A549 (cell line): ENCODE data around the gene SLC17A9. TPM values are rescaled to one million over a fixed set of nuclear protein-coding genes. Genes with fewer than 3 reads are reported as not detected.

Experiments
- ATAC-seq, 2 experiments: fragments of 200-7000 bp in 1 of 2; fragments of >200 bp in 1 of 2; cut with Nextera tagmentation in 1 of 2; cut with Tn5 transposase in 1 of 2; 3 replicates each; pipeline versions ENCODE4 v1.8.0 to v1.9.1; 2018 to 2020; ENCODE audit warnings: mild to moderate bottlenecking in 1 of 2, moderate library complexity in 1 of 2
- CTCF ChIA-PET: fragments of 300-600 bp; sonication (Branson Sonifier 250); formaldehyde crosslinking; extraction: SDS; loops from one replicate; lab custom pipeline; 2021; ENCODE audit warnings: antibody characterized with exemption, inconsistent platforms; lab: Yijun Ruan, JAX
- POLR2A ChIA-PET: fragments of 350-600 bp; formaldehyde crosslinking; extraction: SDS; loops from one replicate; lab custom pipeline; 2021; ENCODE audit warnings: antibody characterized with exemption, inconsistent platforms; lab: Yijun Ruan, JAX
- DNase-seq, 2 experiments: peaks; one replicate each; pipeline versions ENCODE4 v3.0.0 to v3.0.0-alpha.2; 2011 to 2016; ENCODE audit warnings: low read depth in 1 of 2, low spot score in 1 of 2
- FAIRE-seq: peaks from 2 replicates; lab custom pipeline; 2011; peaks lifted over from hg19 to GRCh38; lab: Jason Lieb, UNC
- H3K27ac ChIP-seq, 2 experiments: fragments of >200 bp; sonication (Bioruptor Twin); formaldehyde crosslinking; 3 replicates each; pipeline ENCODE4 v1.5.1; 2016 to 2017
- H3K4me1 ChIP-seq: fragments of >200 bp; sonication (Bioruptor Twin); formaldehyde crosslinking; 3 replicates; pipeline ENCODE4 v1.6.1; 2016
- H3K4me2 ChIP-seq: fragments of >200 bp; sonication (Bioruptor Twin); formaldehyde crosslinking; 3 replicates; pipeline ENCODE4 v1.6.1; 2016
- H3K4me3 ChIP-seq: fragments of >200 bp; sonication (Bioruptor Twin); formaldehyde crosslinking; 3 replicates; pipeline ENCODE4 v1.5.1; 2016
- H3K9me3 ChIP-seq: fragments of >200 bp; sonication (Bioruptor Twin); formaldehyde crosslinking; 3 replicates; pipeline ENCODE4 v1.6.1; 2016
- BHLHE40 ChIP-seq: IDR thresholded peaks from 2 replicates; pipeline ENCODE4 v1.6.1; 2012; ENCODE audit warnings: low read depth, low read length, inconsistent platforms
- CBX2 ChIP-seq: fragments of 200-600 bp; sonication (generic); IDR thresholded peaks from 2 replicates; pipeline ENCODE4 v1.6.1; 2016; ENCODE audit warnings: low read depth, mild to moderate bottlenecking, borderline replicate concordance
- CHD2 ChIP-seq: fragments of 150-350 bp; IDR thresholded peaks from 2 replicates; pipeline ENCODE4 v1.6.1; 2014; ENCODE audit warnings: low read length; ENCODE audit not compliant: partially characterized antibody
- EHF ChIP-seq: fragments of 250-450 bp; sonication (Bioruptor Pico); IDR thresholded peaks from 2 replicates; pipeline ENCODE4 v1.5.0; 2020; ENCODE audit warnings: mild to moderate bottlenecking
- FOXS1 ChIP-seq: fragments of 250-450 bp; sonication (Bioruptor Pico); IDR thresholded peaks from 2 replicates; pipeline ENCODE4 v1.5.0; 2020; ENCODE audit warnings: mild to moderate bottlenecking, moderate library complexity
- HDAC2 ChIP-seq: fragments of 200-600 bp; sonication (generic); IDR thresholded peaks from 2 replicates; pipeline ENCODE4 v1.6.1; 2016
- JUN ChIP-seq, 2 experiments: fragments of >200 bp; sonication (Bioruptor Twin); formaldehyde crosslinking; IDR thresholded peaks; 2 replicates in 1 of 2; 3 replicates in 1 of 2; pipeline ENCODE4 v1.6.1; 2016 to 2017
- KDM5A ChIP-seq: fragments of 200-600 bp; sonication (generic); IDR thresholded peaks from 2 replicates; pipeline ENCODE4 v1.6.1; 2016; ENCODE audit warnings: antibody characterized with exemption, mild to moderate bottlenecking
- MAFK ChIP-seq: fragments of 450-650 bp; IDR thresholded peaks from 2 replicates; pipeline ENCODE4 v1.6.1; 2014; ENCODE audit not compliant: partially characterized antibody
- MYC ChIP-seq: IDR thresholded peaks from 2 replicates; pipeline ENCODE4 v1.6.1; 2012; ENCODE audit warnings: mild to moderate bottlenecking, inconsistent platforms, low read length, improper control_type of control experiment, borderline replicate concordance
- NR3C1 ChIP-seq: fragments of >200 bp; sonication (Bioruptor Twin); formaldehyde crosslinking; IDR thresholded peaks from 3 replicates; pipeline ENCODE4 v1.6.1; 2017
- RCOR1 ChIP-seq: fragments of 150-350 bp; IDR thresholded peaks from 2 replicates; pipeline ENCODE4 v1.6.1; 2014; ENCODE audit warnings: antibody characterized with exemption, low read length, low read depth
- RFX5 ChIP-seq: fragments of 450-650 bp; IDR thresholded peaks from 2 replicates; pipeline ENCODE4 v1.7.1; 2014; ENCODE audit warnings: antibody characterized with exemption, mild to moderate bottlenecking, moderate library complexity
- RNF2 ChIP-seq: fragments of 200-600 bp; sonication (generic); IDR thresholded peaks from 2 replicates; pipeline ENCODE4 v1.6.1; 2016; ENCODE audit warnings: low read depth, mild to moderate bottlenecking, antibody characterized with exemption, moderate library complexity, borderline replicate concordance
- TP53 ChIP-seq: fragments of 250-450 bp; sonication (Bioruptor Pico); IDR thresholded peaks from 2 replicates; pipeline ENCODE4 v1.5.0; 2021; ENCODE audit warnings: mild to moderate bottlenecking, moderate library complexity
- ZSCAN20 ChIP-seq: fragments of 250-450 bp; sonication (Bioruptor Pico); IDR thresholded peaks from 2 replicates; pipeline ENCODE4 v1.8.0; 2022; ENCODE audit warnings: mild to moderate bottlenecking, moderate library complexity
- WGBS: methylation state at CpG from one replicate; pipeline ENCODE4 v1.1.6; 2017; ENCODE audit errors: missing lambda C conversion rate; 5-methylcytosine and 5-hydroxymethylcytosine counted together
- polyA plus RNA-seq, 4 experiments: library from polyadenylated mRNA; depleted of rRNA in 3 of 4; stranded (reverse); fragments of >200 nt; fragmentation: RNase III in 1 of 4; extraction: RNeasy Plus Mini Kit Qiagen cat#74134 plus additional on column Dnase treatment in 1 of 4; gene quantifications; 2 replicates in 3 of 4; 3 replicates in 1 of 4; pipeline ENCODE4 v1.2.3, GENCODE V29; 2011 to 2017
- TF ChIP-seq, protein P1 (sequence below): fragments of 150-350 bp; IDR thresholded peaks from 2 replicates; pipeline ENCODE4 v1.6.1; 2014; ENCODE audit warnings: low read depth, mild to moderate bottlenecking, low read length
- TF ChIP-seq, protein P2 (sequence below): fragments of 200-600 bp; sonication (generic); IDR thresholded peaks from 2 replicates; pipeline ENCODE4 v1.6.1; 2016; ENCODE audit warnings: antibody characterized with exemption, mild to moderate bottlenecking, moderate library complexity
- TF ChIP-seq, protein P3 (sequence below): IDR thresholded peaks from 2 replicates; pipeline ENCODE4 v1.6.1; 2012
- TF ChIP-seq, protein P4 (sequence below): fragments of >200 bp; sonication (Bioruptor Twin); formaldehyde crosslinking; IDR thresholded peaks from 3 replicates; pipeline ENCODE4 v1.5.1; 2016
- TF ChIP-seq, protein P5 (sequence below): fragments of >200 bp; sonication (Bioruptor Twin); formaldehyde crosslinking; IDR thresholded peaks from 3 replicates; pipeline ENCODE4 v1.6.1; 2016

SLC17A9 gene
- polyA plus RNA-seq, 2 of the 4 experiments (the other 2 are of a cell fraction): 0.05 TPM; not detected in 1

DNA sequence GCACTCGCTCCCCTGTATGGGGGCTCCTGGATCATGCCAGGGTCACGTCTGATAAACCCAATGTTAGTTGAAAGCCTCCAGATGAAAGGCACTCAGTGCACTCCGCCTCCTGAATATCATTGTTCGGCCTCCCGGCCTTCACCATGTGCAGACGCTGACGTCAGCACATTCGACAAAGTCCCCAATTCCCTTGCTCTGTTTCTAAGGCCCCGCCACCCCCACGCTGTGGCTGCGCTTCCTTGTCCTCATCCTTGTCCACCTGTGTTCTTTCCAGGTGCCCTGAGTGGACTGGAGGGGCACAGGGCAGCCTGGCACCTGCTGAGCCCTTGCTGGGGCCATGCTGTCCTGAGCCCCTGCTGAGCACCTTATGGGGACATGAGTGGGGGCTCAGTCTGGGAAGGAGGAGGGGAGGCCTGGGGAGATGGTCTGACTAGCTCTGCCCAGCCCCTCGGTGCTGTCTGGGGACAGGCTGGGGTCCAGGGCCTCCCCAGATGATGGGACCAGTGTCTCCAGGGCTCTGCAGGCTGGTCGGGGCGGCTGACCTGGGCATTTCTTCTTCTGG lies 64.1 kb downstream of the SLC17A9 start:
- ChIA-PET CTCF (interaction anchor here (1.0 kb wide), 1 partner anchor 39 kb away, joined by 4 read pairs; no protein-coding TSS in a partner anchor), POLR2A (no interaction called here)
- no peak; a peak in 1 of 6 replicates for ATAC-seq
- no peak for TF ChIP-seq MYC
- TF ChIP-seq FOXS1 (CRISPR knock-in tag): no peak
- TF ChIP-seq RCOR1: no peak
- peak; percentile 96 for TF ChIP-seq MAFK
- TF ChIP-seq, protein P1, sequence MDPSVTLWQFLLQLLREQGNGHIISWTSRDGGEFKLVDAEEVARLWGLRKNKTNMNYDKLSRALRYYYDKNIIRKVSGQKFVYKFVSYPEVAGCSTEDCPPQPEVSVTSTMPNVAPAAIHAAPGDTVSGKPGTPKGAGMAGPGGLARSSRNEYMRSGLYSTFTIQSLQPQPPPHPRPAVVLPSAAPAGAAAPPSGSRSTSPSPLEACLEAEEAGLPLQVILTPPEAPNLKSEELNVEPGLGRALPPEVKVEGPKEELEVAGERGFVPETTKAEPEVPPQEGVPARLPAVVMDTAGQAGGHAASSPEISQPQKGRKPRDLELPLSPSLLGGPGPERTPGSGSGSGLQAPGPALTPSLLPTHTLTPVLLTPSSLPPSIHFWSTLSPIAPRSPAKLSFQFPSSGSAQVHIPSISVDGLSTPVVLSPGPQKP: no peak
- H3K4me3 ChIP-seq: no peak overlapping the region
- no peak for FAIRE-seq
- no peak overlapping the region for H3K27ac ChIP-seq
- H3K9me3 ChIP-seq: peaks cover 31% of the 10 kb centered on the region
- no peaks in the 10 kb centered on the region for H3K4me1 ChIP-seq
- 51% methylated on average over 11 of the region's 14 CpGs for WGBS
- no peak overlapping the region for H3K4me2 ChIP-seq
- no peak for DNase-seq

DNA sequence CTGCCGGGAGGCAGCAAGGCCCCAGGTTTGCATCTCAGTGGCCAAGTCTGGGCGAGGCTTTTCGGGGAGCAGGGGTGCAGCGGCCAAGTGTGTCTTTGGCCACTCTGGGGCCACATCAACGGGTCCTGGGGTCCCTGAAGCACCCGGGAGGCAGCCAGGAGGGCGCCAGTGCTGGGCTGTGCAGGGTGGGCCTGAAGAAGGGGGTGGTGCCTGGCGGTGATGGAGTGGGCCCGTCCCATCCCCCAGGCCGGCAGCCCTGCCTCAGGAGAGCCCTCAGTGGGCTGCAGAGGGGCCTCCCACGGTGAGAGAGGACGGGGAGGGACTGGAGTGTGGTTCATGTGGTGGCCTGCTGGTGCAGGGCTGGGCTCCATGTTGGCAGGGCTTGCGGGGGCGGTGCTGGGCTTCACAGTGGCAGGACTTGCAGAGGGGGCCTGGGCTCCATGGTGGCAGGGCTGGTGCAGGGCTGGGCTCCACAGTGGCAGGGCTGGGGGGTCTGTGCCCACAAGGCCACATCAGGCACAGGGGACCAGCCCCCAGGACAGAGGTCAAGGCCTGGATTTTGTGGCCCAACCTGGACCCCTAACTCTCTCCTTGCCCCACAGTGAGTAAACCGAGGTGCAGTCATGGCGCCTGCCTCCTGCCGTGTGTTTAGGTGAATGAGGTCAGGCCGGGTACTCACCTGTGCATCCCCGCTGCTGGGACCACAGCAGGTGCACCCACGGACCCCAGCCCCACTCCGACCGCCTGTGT lies 64.7 kb downstream of the SLC17A9 start:
- TF ChIP-seq, protein P2, sequence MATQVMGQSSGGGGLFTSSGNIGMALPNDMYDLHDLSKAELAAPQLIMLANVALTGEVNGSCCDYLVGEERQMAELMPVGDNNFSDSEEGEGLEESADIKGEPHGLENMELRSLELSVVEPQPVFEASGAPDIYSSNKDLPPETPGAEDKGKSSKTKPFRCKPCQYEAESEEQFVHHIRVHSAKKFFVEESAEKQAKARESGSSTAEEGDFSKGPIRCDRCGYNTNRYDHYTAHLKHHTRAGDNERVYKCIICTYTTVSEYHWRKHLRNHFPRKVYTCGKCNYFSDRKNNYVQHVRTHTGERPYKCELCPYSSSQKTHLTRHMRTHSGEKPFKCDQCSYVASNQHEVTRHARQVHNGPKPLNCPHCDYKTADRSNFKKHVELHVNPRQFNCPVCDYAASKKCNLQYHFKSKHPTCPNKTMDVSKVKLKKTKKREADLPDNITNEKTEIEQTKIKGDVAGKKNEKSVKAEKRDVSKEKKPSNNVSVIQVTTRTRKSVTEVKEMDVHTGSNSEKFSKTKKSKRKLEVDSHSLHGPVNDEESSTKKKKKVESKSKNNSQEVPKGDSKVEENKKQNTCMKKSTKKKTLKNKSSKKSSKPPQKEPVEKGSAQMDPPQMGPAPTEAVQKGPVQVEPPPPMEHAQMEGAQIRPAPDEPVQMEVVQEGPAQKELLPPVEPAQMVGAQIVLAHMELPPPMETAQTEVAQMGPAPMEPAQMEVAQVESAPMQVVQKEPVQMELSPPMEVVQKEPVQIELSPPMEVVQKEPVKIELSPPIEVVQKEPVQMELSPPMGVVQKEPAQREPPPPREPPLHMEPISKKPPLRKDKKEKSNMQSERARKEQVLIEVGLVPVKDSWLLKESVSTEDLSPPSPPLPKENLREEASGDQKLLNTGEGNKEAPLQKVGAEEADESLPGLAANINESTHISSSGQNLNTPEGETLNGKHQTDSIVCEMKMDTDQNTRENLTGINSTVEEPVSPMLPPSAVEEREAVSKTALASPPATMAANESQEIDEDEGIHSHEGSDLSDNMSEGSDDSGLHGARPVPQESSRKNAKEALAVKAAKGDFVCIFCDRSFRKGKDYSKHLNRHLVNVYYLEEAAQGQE: no peak
- TF ChIP-seq RFX5: no peak
- TF ChIP-seq, protein P3, sequence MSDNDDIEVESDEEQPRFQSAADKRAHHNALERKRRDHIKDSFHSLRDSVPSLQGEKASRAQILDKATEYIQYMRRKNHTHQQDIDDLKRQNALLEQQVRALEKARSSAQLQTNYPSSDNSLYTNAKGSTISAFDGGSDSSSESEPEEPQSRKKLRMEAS: no peak
- TF ChIP-seq NR3C1: no peak
- TF ChIP-seq, protein P4, sequence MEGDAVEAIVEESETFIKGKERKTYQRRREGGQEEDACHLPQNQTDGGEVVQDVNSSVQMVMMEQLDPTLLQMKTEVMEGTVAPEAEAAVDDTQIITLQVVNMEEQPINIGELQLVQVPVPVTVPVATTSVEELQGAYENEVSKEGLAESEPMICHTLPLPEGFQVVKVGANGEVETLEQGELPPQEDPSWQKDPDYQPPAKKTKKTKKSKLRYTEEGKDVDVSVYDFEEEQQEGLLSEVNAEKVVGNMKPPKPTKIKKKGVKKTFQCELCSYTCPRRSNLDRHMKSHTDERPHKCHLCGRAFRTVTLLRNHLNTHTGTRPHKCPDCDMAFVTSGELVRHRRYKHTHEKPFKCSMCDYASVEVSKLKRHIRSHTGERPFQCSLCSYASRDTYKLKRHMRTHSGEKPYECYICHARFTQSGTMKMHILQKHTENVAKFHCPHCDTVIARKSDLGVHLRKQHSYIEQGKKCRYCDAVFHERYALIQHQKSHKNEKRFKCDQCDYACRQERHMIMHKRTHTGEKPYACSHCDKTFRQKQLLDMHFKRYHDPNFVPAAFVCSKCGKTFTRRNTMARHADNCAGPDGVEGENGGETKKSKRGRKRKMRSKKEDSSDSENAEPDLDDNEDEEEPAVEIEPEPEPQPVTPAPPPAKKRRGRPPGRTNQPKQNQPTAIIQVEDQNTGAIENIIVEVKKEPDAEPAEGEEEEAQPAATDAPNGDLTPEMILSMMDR: no peak
- no peak for TF ChIP-seq CBX2
- no peak for TF ChIP-seq RCOR1
- no peak for TF ChIP-seq RNF2
- no peak for TF ChIP-seq EHF (CRISPR knock-in tag)
- TF ChIP-seq, protein P5, sequence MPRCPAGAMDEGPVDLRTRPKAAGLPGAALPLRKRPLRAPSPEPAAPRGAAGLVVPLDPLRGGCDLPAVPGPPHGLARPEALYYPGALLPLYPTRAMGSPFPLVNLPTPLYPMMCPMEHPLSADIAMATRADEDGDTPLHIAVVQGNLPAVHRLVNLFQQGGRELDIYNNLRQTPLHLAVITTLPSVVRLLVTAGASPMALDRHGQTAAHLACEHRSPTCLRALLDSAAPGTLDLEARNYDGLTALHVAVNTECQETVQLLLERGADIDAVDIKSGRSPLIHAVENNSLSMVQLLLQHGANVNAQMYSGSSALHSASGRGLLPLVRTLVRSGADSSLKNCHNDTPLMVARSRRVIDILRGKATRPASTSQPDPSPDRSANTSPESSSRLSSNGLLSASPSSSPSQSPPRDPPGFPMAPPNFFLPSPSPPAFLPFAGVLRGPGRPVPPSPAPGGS: no peak
- TF ChIP-seq KDM5A: no peak
- no peak for TF ChIP-seq TP53 (CRISPR knock-in tag)
- TF ChIP-seq ZSCAN20 (CRISPR knock-in tag): no peak
- no peak for TF ChIP-seq BHLHE40
- no peak for TF ChIP-seq JUN (IDR thresholded peaks at IDR 0.05)
- TF ChIP-seq HDAC2: no peak
- TF ChIP-seq CHD2: no peak
- no peak for FAIRE-seq
- no peaks in the 10 kb centered on the region for H3K4me1 ChIP-seq
- 51% methylated on average over 9 of the region's 22 CpGs for WGBS
- ChIA-PET CTCF (interaction anchor here (5.1 kb wide), 1 partner anchor 8 kb away, joined by 25 read pairs; no protein-coding TSS in a partner anchor), POLR2A (no interaction called here)
- ATAC-seq: 0 out of 6 replicates have a peak, but pooled peaks of 1 of the 2 experiments have one; percentile 11
- H3K4me2 ChIP-seq: no peak overlapping the region
- H3K27ac ChIP-seq: no peak overlapping the region
- H3K4me3 ChIP-seq: no peak overlapping the region
- H3K9me3 ChIP-seq: peaks cover 31% of the 10 kb centered on the region
- DNase-seq: no peak
